Activated CD8-positive, alpha-beta T cell treated with anti-CD3 and anti-CD28 coated beads for 36 hours (primary cell): ENCODE measurements around the gene XPO4. TPM values are rescaled to one million over a fixed set of nuclear protein-coding genes. Genes with fewer than 3 reads are reported as not detected.

Experiments used
- ATAC-seq: fragments of 200-7000 bp; cut with Tn5 transposase; one replicate; pipeline ENCODE4 v1.10.0; 2021; ENCODE audit warnings: mild to moderate bottlenecking, moderate library complexity
- CTCF ChIA-PET: fragments of 350-600 bp; sonication (Branson Sonifier 250); formaldehyde crosslinking; loops from one replicate; lab custom pipeline; 2021; ENCODE audit warnings: antibody characterized with exemption; lab: Charles Lee
- POLR2A ChIA-PET: fragments of 350-600 bp; sonication (Branson Sonifier 250); formaldehyde crosslinking; loops from one replicate; lab custom pipeline; 2021; ENCODE audit warnings: antibody characterized with exemption; lab: Charles Lee
- DNase-seq: peaks from one replicate; pipeline ENCODE4 v3.0.0-alpha.2; 2020
- H3K27ac Mint-ChIP-seq: one replicate; pipeline ENCODE4 v1.8.0; 2021; ENCODE audit warnings: mild to moderate bottlenecking, mixed read lengths
- H3K27me3 Mint-ChIP-seq: one replicate; pipeline ENCODE4 v1.8.0; 2021; ENCODE audit warnings: mixed read lengths
- H3K36me3 Mint-ChIP-seq: one replicate; pipeline ENCODE4 v1.8.0; 2021; ENCODE audit warnings: low read depth, mixed read lengths
- H3K4me1 Mint-ChIP-seq: one replicate; pipeline ENCODE4 v1.8.0; 2021; ENCODE audit warnings: low read depth, mixed read lengths
- H3K4me3 Mint-ChIP-seq: one replicate; pipeline ENCODE4 v1.8.0; 2021; ENCODE audit warnings: mild to moderate bottlenecking, moderate library complexity, mixed read lengths
- H3K9me3 Mint-ChIP-seq: one replicate; pipeline ENCODE4 v1.8.0; 2021; ENCODE audit warnings: mixed read lengths
- CTCF ChIP-seq: fragments of 200-600 bp; IDR thresholded peaks from one replicate; pipeline ENCODE4 v1.8.0; 2022; ENCODE audit warnings: antibody characterized with exemption, mild to moderate bottlenecking
- intact Hi-C: fragments of 100-400 bp; cut with micrococcal nuclease; formaldehyde crosslinking; loops from one replicate; pipeline ENCODE4 v1.10.0; 2022
- total RNA-seq, 2 experiments: library from RNA; stranded (reverse); gene quantifications; one replicate each; pipeline ENCODE4 v1.2.3, GENCODE V29; 2021

XPO4 gene
- total RNA-seq, 2 experiments from 2014 or later = 26.6 to 28.0 TPM

DNA sequence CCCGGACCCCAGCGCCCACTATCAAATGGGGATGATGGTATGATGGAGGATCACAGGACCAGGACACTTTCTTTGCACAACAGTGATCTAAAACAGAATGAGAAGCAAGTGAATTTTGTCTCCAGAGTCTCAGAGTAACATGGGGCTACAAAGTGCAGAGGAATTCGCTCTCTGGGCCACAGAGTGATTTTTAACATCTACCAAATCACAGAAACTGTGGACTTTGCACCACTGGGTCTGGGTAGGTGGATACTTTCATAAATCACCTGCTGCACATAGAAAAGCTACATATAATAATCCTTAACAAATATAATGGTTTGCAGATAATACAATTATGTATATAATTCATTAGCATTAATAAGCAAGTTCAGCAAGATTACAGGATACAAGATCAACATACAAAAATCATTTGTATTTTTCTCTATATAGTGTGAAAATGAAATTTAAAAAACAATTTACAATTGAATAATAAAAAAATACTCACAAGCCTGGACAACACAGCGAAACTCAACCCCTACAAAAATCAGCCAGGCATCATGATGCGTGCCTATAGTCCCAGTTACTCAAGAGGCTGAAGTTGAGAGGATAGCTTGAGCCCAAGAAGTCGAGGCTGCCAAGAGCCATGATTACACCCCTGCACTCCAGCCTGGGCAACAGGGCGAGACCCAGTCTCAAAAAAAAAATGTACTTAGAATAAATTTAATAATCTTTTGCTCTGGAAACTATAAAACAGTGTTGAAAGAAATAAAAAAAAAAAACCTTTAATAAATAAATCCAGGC lies 68.5 kb downstream of the XPO4 start:
- Mint-ChIP-seq H3K4me1 (no peaks in the 10 kb centered on the region), H3K27me3 (no peaks in the 10 kb centered on the region), H3K4me3 (no peak overlapping the region), H3K27ac (no peak overlapping the region), H3K36me3 (peaks cover 23% of the 10 kb centered on the region), H3K9me3 (no peaks in the 10 kb centered on the region)
- DNase-seq (no peak), ATAC-seq (no peak)
- POLR2A ChIA-PET = interaction anchor here (1.2 kb wide), 1 partner anchor 11 kb away, joined by 3 read pairs; no protein-coding TSS in a partner anchor
- CTCF ChIA-PET = interaction anchor here (1.0 kb wide), 1 partner anchor 92 kb away, joined by 4 read pairs; no protein-coding TSS in a partner anchor
- intact Hi-C loops = no loop called here
- no peak for TF ChIP-seq CTCF

DNA sequence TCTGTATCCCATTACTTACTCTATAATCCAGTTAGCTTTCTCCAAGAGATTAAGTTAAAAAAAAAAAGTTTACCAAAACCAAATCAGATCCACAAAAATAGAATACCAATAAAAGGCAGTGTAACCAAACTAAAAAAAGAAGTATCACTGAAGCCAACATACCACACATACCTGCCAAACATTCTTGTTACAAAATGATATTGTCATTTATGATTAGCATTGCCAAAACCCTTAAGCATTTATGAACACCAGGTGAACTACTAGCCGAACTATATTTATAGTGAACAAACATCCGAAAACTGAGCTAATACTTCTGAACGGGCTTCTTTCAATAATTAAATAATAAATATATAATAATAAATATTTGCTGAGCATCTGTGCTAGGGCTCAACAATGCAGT lies 69.7 kb downstream of the XPO4 start:
- H3K27ac Mint-ChIP-seq = peak overlapping the region; percentile 1
- TF ChIP-seq CTCF = no peak
- CTCF ChIA-PET = interaction anchor here (1.2 to 2.3 kb wide), 4 partner anchors 8 to 339 kb away, joined by 3 to 10 read pairs (median 4); partner anchors contain the start of gene IL17D

GRCh38 chr13:20831933-20832332 lies 70.6 kb downstream of the XPO4 start:
- DNase-seq (no peak), ATAC-seq (no peak)
- no peak for TF ChIP-seq CTCF
- H3K9me3 Mint-ChIP-seq = no peaks in the 10 kb centered on the region
- H3K27me3 Mint-ChIP-seq = no peaks in the 10 kb centered on the region
- no peak overlapping the region for H3K27ac Mint-ChIP-seq
- H3K4me1 Mint-ChIP-seq = peaks cover 7% of the 10 kb centered on the region
- peaks cover 11% of the 10 kb centered on the region for H3K36me3 Mint-ChIP-seq
- CTCF ChIA-PET = interaction anchor here (1.0 to 2.3 kb wide), 7 partner anchors 9 to 340 kb away, joined by 3 to 10 read pairs (median 3); partner anchors contain the start of gene IL17D
- no peak overlapping the region for H3K4me3 Mint-ChIP-seq
- POLR2A ChIA-PET = no interaction called here
- intact Hi-C loops = no loop called here

More for the DNA sequence above, 69.7 kb downstream of the XPO4 start:
- intact Hi-C loops = no loop called here
- ATAC-seq (no peak), DNase-seq (no peak)
- H3K36me3 Mint-ChIP-seq = peaks cover 20% of the 10 kb centered on the region
- no peaks in the 10 kb centered on the region for H3K9me3 Mint-ChIP-seq
- H3K4me1 Mint-ChIP-seq = peaks cover 7% of the 10 kb centered on the region
- H3K27me3 Mint-ChIP-seq = no peaks in the 10 kb centered on the region
- POLR2A ChIA-PET = interaction anchor here (1.2 kb wide), 1 partner anchor 12 kb away, joined by 3 read pairs; no protein-coding TSS in a partner anchor
- no peak overlapping the region for H3K4me3 Mint-ChIP-seq

- ATAC-seq (no peak), DNase-seq (no peak)
- no peak overlapping the region for H3K27ac Mint-ChIP-seq
- H3K9me3 Mint-ChIP-seq = no peaks in the 10 kb centered on the region
- peaks cover 6% of the 10 kb centered on the region for H3K36me3 Mint-ChIP-seq
- ChIA-PET CTCF (interaction anchor here (1.0 to 2.3 kb wide), 5 partner anchors 121 to 339 kb away, joined by 3 to 10 read pairs (median 6); partner anchors contain the start of gene IL17D), POLR2A (no interaction called here)
- no peak for TF ChIP-seq CTCF
- no peak overlapping the region for H3K4me3 Mint-ChIP-seq
- H3K27me3 Mint-ChIP-seq = no peaks in the 10 kb centered on the region
- H3K4me1 Mint-ChIP-seq = peaks cover 7% of the 10 kb centered on the region
- intact Hi-C loops = no loop called here
Measured at GRCh38 chr13:20831254-20831653, 71.3 kb downstream of the XPO4 start.
